Measurements from ENCODE around the gene WNK1.

DNA sequence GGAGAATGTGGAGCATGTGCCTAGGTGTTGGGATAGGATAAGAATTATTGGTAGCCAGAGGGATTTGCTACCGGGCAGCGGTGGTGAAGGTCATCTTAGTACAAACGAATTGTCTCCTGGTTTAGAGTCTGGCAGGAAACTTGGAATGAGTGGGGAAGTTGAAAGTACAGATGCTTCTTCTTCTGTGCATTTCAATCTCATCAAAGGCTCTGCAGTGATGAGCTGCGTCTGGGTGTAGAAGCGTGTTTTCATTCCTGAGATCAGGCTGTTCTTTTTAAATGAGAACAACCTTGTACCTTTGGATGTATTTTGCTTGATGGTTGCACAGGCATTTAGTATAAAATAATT is 2.1 kb downstream of the WNK1 start:
- TF ChIP-seq, protein P1, sequence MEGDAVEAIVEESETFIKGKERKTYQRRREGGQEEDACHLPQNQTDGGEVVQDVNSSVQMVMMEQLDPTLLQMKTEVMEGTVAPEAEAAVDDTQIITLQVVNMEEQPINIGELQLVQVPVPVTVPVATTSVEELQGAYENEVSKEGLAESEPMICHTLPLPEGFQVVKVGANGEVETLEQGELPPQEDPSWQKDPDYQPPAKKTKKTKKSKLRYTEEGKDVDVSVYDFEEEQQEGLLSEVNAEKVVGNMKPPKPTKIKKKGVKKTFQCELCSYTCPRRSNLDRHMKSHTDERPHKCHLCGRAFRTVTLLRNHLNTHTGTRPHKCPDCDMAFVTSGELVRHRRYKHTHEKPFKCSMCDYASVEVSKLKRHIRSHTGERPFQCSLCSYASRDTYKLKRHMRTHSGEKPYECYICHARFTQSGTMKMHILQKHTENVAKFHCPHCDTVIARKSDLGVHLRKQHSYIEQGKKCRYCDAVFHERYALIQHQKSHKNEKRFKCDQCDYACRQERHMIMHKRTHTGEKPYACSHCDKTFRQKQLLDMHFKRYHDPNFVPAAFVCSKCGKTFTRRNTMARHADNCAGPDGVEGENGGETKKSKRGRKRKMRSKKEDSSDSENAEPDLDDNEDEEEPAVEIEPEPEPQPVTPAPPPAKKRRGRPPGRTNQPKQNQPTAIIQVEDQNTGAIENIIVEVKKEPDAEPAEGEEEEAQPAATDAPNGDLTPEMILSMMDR (IDR thresholded peaks at IDR 0.05), result no peak
- TF ChIP-seq POLR2A (IDR thresholded peaks at IDR 0.05), result no peak

Measured in lower leg skin (tissue), 3 donors.